Esophagus squamous epithelium (tissue), 4 donors: ENCODE data around the gene PITPNB.

Experiments
- CTCF ChIP-seq, 6 experiments: fragments of 450-650 bp in 4 of 6; fragments of 200-600 bp in 2 of 6; sonication (generic) in 2 of 6; IDR thresholded peaks; one replicate each; pipeline ENCODE4 v1.5.1; 2016 to 2019; ENCODE audit warnings: antibody characterized with exemption in 6 of 6, mild to moderate bottlenecking in 4 of 6, moderate library complexity in 4 of 6
- POLR2A ChIP-seq, 4 donors: fragments of 450-650 bp; IDR thresholded peaks; one replicate each; pipeline ENCODE4 v1.6.1; 2017; ENCODE audit warnings: antibody characterized with exemption in 4 of 4, mild to moderate bottlenecking in 4 of 4, moderate library complexity in 3 of 4

- no peak for TF ChIP-seq POLR2A (IDR thresholded peaks at IDR 0.05)
- TF ChIP-seq CTCF (IDR thresholded peaks at IDR 0.05) = no peak
Measured at GRCh38 chr22:27805841-27806240, 113.2 kb downstream of the PITPNB start.
